Measurements from ENCODE around the gene EMP3.
"Not testable (repeated sequence)": the region's sequence is repeated elsewhere in the genome, so short reads cannot be mapped to it uniquely, and the experiment has no call there.

Gene EMP3

DNA sequence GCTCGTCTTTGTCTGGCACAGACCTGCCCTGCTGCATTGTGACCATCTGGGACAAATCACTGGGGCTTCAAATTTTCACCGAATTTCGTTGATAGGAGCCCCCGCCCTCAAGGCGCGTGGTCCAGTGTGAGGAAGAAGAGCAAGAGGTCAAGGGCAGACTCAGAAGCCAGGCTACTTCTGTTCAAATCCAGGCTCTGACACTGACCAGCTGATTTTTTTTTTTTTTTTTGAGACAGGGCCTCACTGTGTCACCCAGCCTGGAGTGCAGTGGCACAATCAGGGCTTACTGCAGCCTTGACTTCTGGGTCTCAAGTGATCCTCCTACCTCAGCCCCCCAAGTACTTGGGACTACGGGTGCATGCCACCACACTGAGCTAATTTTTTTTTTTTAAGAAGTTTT is 46.0 kb downstream of the EMP3 start:
- Mint-ChIP-seq H3K9me3 (no peaks in the 10 kb centered on the region), H3K27ac (no peak overlapping the region), H3K27me3 (no peaks in the 10 kb centered on the region), H3K4me3 (no peak overlapping the region), H3K36me3 (ENCODE audit: low read depth) (no peaks in the 10 kb centered on the region), H3K4me1 (ENCODE audit: low read depth) (no peaks in the 10 kb centered on the region)

DNA sequence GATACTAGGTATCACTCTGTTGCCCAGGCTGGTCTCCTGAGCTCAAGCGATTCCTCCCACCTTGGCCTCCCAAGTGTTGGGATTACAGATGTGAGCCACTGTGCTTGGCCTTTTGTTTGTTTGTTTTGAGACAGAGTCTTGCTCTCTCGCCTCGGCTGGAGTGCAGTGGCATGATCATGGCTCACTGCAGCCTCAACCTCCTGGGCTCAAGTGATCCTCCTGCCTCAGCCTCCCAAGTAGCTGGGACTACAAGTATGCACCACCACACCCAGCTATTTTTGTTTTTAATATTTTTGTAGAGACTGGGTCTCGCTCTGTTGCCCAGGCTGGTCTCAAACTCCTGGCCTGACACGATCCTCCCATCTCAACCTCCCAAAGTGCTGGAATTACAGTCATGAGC is 46.4 kb downstream of the EMP3 start:
- not testable (repeated sequence) for H3K4me1 Mint-ChIP-seq (ENCODE audit: low read depth); H3K4me3 Mint-ChIP-seq; H3K9me3 Mint-ChIP-seq; H3K27me3 Mint-ChIP-seq; H3K27ac Mint-ChIP-seq; H3K36me3 Mint-ChIP-seq (ENCODE audit: low read depth)

DNA sequence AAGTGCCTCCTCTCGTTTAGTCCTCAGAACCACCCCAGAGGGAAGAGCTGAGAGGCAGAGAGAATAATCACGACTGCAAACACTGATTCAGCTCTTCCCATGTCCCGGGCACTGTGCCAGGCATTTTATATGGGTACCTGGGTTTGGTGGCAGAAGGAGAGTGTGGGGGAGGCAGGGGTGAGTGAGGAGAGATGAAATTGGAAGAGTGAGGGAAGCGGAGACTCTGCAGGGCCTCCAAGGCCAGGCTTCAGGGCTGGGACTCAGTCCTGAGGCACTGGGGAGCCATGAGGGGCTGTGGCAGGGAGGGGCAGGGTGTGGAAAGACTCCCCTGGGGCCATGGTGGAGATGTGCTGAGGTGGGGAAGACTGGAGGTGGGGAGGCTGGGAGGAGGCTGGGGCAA is 47.6 kb downstream of the EMP3 start:
- Mint-ChIP-seq H3K27ac (no peak overlapping the region), H3K9me3 (no peaks in the 10 kb centered on the region), H3K27me3 (no peaks in the 10 kb centered on the region), H3K36me3 (ENCODE audit: low read depth) (no peaks in the 10 kb centered on the region), H3K4me3 (no peak overlapping the region), H3K4me1 (ENCODE audit: low read depth) (no peaks in the 10 kb centered on the region)

GRCh38 chr19:48373567-48373966 is 48.2 kb downstream of the EMP3 start:
- H3K27me3 Mint-ChIP-seq = no peaks in the 10 kb centered on the region
- no peaks in the 10 kb centered on the region for H3K4me1 Mint-ChIP-seq (ENCODE audit: low read depth)
- no peaks in the 10 kb centered on the region for H3K9me3 Mint-ChIP-seq
- no peak overlapping the region for H3K27ac Mint-ChIP-seq
- no peaks in the 10 kb centered on the region for H3K36me3 Mint-ChIP-seq (ENCODE audit: low read depth)
- H3K4me3 Mint-ChIP-seq = no peak overlapping the region

GRCh38 chr19:48378194-48378570 is 52.8 kb downstream of the EMP3 start:
- Mint-ChIP-seq H3K36me3 (ENCODE audit: low read depth) (peaks cover 15% of the 10 kb centered on the region), H3K4me1 (ENCODE audit: low read depth) (no peaks in the 10 kb centered on the region), H3K27ac (no peak overlapping the region)

GRCh38 chr19:48379058-48379457 is 53.7 kb downstream of the EMP3 start:
- Mint-ChIP-seq H3K9me3 (no peaks in the 10 kb centered on the region), H3K27me3 (no peaks in the 10 kb centered on the region), H3K36me3 (ENCODE audit: low read depth) (peaks cover 22% of the 10 kb centered on the region), H3K4me1 (ENCODE audit: low read depth) (no peaks in the 10 kb centered on the region), H3K27ac (no peak overlapping the region), H3K4me3 (no peak overlapping the region)

More at GRCh38 chr19:48378194-48378570, 52.8 kb downstream of the EMP3 start:
- no peaks in the 10 kb centered on the region for H3K9me3 Mint-ChIP-seq
- H3K4me3 Mint-ChIP-seq = no peak overlapping the region
- no peaks in the 10 kb centered on the region for H3K27me3 Mint-ChIP-seq
